ENCODE results near the gene GLRX3. TPM values are rescaled to one million over a fixed set of nuclear protein-coding genes. Genes with fewer than 3 reads are reported as not detected.

GLRX3 gene
- total and polyA plus RNA-seq, 10 of the 15 experiments (the other 5 are each of a cell fraction or from before 2014, with no cell fraction given) = 94.7 to 209 (median 131) TPM

DNA sequence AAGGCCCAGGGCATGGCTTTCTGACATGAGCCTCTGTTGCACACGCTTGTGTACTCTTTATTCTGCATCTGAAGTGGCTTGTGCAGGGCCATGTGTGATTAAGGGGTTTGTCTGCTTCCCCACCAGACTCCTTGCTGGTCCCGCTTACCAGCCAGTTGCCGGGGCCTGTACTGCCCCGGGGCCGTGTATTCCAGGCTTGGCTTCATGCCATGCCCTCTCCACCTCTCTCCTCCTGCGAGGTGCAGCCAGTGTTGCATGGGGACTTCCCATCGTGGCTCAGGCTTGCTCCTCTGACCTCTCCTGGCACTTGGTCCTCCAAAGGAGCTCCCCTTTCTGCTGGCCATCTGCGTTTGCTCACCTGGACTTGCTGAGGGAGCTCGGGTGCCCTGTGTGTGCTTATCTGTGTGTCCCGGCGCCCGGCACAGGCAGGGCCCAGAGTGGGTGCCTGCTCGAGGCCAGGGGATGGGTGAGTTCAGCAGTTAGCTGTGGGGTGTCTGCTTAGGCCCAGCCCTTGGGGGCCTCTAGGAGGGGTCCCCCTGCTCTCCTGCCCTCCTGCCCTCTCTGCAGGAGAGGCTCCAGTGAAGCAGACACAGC is 14.6 kb upstream of the GLRX3 start (continued):
- no peak for TF ChIP-seq GATAD2B (conservative IDR thresholded peaks at IDR 0.05; ENCODE audit: low read depth)
- no peak for TF ChIP-seq NBN (IDR thresholded peaks at IDR 0.05)
- no peak for TF ChIP-seq SMAD5 (IDR thresholded peaks at IDR 0.05; ENCODE audit: low read depth)
- TF ChIP-seq NFIC (IDR thresholded peaks at IDR 0.05; ENCODE audit: low read depth, low read length) = no peak
- TF ChIP-seq WRNIP1 (IDR thresholded peaks at IDR 0.05; ENCODE audit: borderline replicate concordance, low read depth, low read length) = no peak
- no peak for TF ChIP-seq TBL1XR1 (IDR thresholded peaks at IDR 0.05; ENCODE audit: low read depth, low read length)
- no peak for TF ChIP-seq SMC3 (IDR thresholded peaks at IDR 0.05; ENCODE audit: borderline replicate concordance, low read length)
- TF ChIP-seq YBX1 (IDR thresholded peaks at IDR 0.05) = no peak

- ChIA-PET POLR2A (interaction anchor here (3.1 kb wide), 1 partner anchor 17 kb away, joined by 14 read pairs; the partner anchor contains the start of gene C10orf143), RAD21 (ENCODE audit: unreplicated experiment) (interaction anchor here (0.8 to 1.4 kb wide), 7 partner anchors 9 to 238 kb away, joined by 3 to 7 read pairs (median 3); partner anchors contain the start of genes C10orf143 and GLRX3), CTCF (interaction anchor here (1.0 to 3.8 kb wide), 15 partner anchors 11 to 1496 kb away, joined by 3 to 38 read pairs (median 4); partner anchors contain the start of gene C10orf143), SMC1A (ENCODE audit: uncharacterized antibody, unreplicated experiment) (interaction anchor here (0.6 to 3.9 kb wide), 9 partner anchors 9 to 1496 kb away, joined by 3 to 19 read pairs (median 4); partner anchors contain the start of genes C10orf143 and GLRX3)
- peak; percentile 98 for ATAC-seq
- no peak overlapping the region for H2AFZ ChIP-seq (ENCODE audit: control insufficient read depth, low read depth, low read length)
- WGBS (ENCODE audit: insufficient coverage, insufficient replicate concordance, low lambda C conversion rate, missing lambda C conversion rate) = 6% methylated on average over 10 of the region's 10 CpGs
- no TSS peak for BruUV-seq (replicated peaks)
- no peak overlapping the region for H3K4me3 ChIP-seq
- no peaks in the 10 kb centered on the region for H3K27me3 ChIP-seq (replicated peaks in 1 of 2; ENCODE audit: control insufficient read depth in 2 of 2, insufficient read depth in 2 of 2, low read length in 1 of 2)
- peak; percentile 78 for FAIRE-seq
- H3K27ac ChIP-seq (ENCODE audit: control insufficient read depth, insufficient read depth) = no peak overlapping the region
- no peaks in the 10 kb centered on the region for H3K36me3 ChIP-seq (ENCODE audit: control insufficient read depth in 2 of 2, insufficient read depth in 2 of 2, low read length in 1 of 2)
- in situ Hi-C loops (cut with MboI) (no loop called here), intact Hi-C loops (cut with micrococcal nuclease; ENCODE audit: unreplicated experiment) (loop anchor here (1.0 to 5.0 kb wide), 4 partner anchors 240 to 1915 kb away; no protein-coding TSS in a partner anchor)
- no peak overlapping the region for H3K4me2 ChIP-seq (ENCODE audit: control insufficient read depth, insufficient read depth)
- H3K9ac ChIP-seq (ENCODE audit: control insufficient read depth, insufficient read depth, low read length) = no peak overlapping the region
- no peaks in the 10 kb centered on the region for H3K9me3 ChIP-seq (replicated peaks; ENCODE audit: control insufficient read depth, insufficient read depth, low read length)
- no peaks in the 10 kb centered on the region for H3K79me2 ChIP-seq (ENCODE audit: control insufficient read depth, insufficient read depth, low read length)
- H3K4me1 ChIP-seq (ENCODE audit: control insufficient read depth, insufficient read depth, low read length) = no peaks in the 10 kb centered on the region
- DNase-seq (ENCODE audit: low read depth, low spot score) = peak; percentile 44
- H4K20me1 ChIP-seq (ENCODE audit: control insufficient read depth, insufficient read depth) = no peaks in the 10 kb centered on the region
- TF ChIP-seq WRNIP1 (IDR thresholded peaks at IDR 0.05; ENCODE audit: borderline replicate concordance, low read depth, low read length) = 0 out of 2 replicates have a peak, but pooled peaks have one; percentile 84
- TF ChIP-seq, protein P1, sequence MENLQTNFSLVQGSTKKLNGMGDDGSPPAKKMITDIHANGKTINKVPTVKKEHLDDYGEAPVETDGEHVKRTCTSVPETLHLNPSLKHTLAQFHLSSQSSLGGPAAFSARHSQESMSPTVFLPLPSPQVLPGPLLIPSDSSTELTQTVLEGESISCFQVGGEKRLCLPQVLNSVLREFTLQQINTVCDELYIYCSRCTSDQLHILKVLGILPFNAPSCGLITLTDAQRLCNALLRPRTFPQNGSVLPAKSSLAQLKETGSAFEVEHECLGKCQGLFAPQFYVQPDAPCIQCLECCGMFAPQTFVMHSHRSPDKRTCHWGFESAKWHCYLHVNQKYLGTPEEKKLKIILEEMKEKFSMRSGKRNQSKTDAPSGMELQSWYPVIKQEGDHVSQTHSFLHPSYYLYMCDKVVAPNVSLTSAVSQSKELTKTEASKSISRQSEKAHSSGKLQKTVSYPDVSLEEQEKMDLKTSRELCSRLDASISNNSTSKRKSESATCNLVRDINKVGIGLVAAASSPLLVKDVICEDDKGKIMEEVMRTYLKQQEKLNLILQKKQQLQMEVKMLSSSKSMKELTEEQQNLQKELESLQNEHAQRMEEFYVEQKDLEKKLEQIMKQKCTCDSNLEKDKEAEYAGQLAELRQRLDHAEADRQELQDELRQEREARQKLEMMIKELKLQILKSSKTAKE (IDR thresholded peaks at IDR 0.05; ENCODE audit: low read depth, poor library complexity, severe bottlenecking) = peak; percentile 30
- no peak for TF ChIP-seq RB1 (IDR thresholded peaks at IDR 0.05; ENCODE audit: borderline replicate concordance)
- peak; percentile 74 for TF ChIP-seq MXI1 (IDR thresholded peaks at IDR 0.05; ENCODE audit: low read depth, low read length)
- TF ChIP-seq E2F4 (IDR thresholded peaks at IDR 0.05; ENCODE audit: low read depth, low read length) = no peak
- TF ChIP-seq EED (IDR thresholded peaks at IDR 0.05; ENCODE audit: low read depth) = no peak
- no peak for TF ChIP-seq ZBED1 (IDR thresholded peaks at IDR 0.05; ENCODE audit: borderline replicate concordance)
- TF ChIP-seq IKZF2 (IDR thresholded peaks at IDR 0.05) = peak; percentile 39 to 57; a peak in 2 of 4 replicates
- TF ChIP-seq MTA2 (IDR thresholded peaks at IDR 0.05; ENCODE audit: low read depth) = peak; percentile 18; the same call in 1 of the 2 replicates
- peak; percentile 92 for TF ChIP-seq RAD21 (IDR thresholded peaks at IDR 0.05; ENCODE audit: insufficient read depth, low read depth, low read length)
- 0 out of 2 replicates have a peak, but pooled peaks have one; percentile 62 for TF ChIP-seq RCOR1 (conservative IDR thresholded peaks at IDR 0.05; ENCODE audit: low read depth, low read length)
These were observed 8.7 kb upstream of the GLRX3 start for GRCh38 chr10:130127364-130128061.
